ENCODE results near the gene LGALS16. TPM values are rescaled to one million over a fixed set of nuclear protein-coding genes. Genes with fewer than 3 reads are reported as not detected.

LGALS16 gene
- total RNA-seq, 1 experiment from 2014 or later, result not detected

GRCh38 chr19:39631178-39631577 lies 24.5 kb upstream of the LGALS16 start:
- ChIA-PET RAD21 (ENCODE audit: low non-redundant PET in 1 of 2, low total read pairs in 2 of 2, uncharacterized antibody in 2 of 2, unreplicated experiment in 2 of 2) (no interaction called here), CTCF (interaction anchor here (1.4 kb wide), 1 partner anchor 79 kb away, joined by 3 read pairs; no protein-coding TSS in a partner anchor)
- no peak for DNase-seq (ENCODE audit: low read depth, low spot score)

More at GRCh38 chr19:39631178-39631577, 24.5 kb upstream of the LGALS16 start:
- Histone ChIP-seq H3K27me3 (ENCODE audit: insufficient read depth, low read length) (peaks cover 24% of the 10 kb centered on the region), H3K9ac (ENCODE audit: low read length) (no peak overlapping the region), H3K27ac (ENCODE audit: low read depth, low read length) (no peak overlapping the region), H3K9me2 (ENCODE audit: insufficient read depth) (no peaks in the 10 kb centered on the region; the same call in 1 of the 2 replicates), H3K4me3 (replicated peaks in 1 of 2; ENCODE audit: low read depth in 1 of 2, low read length in 2 of 2) (no peak overlapping the region), H3K9me3 (ENCODE audit: control insufficient read depth in 1 of 2, insufficient read depth in 1 of 2, low read depth in 1 of 2, low read length in 2 of 2) (no peaks in the 10 kb centered on the region), H3K4me2 (ENCODE audit: low read length) (no peak overlapping the region), H4K20me1 (ENCODE audit: insufficient read depth) (no peaks in the 10 kb centered on the region), H3K36me3 (ENCODE audit: control insufficient read depth in 1 of 2, insufficient read depth in 2 of 2, low read length in 2 of 2) (no peaks in the 10 kb centered on the region), H3K79me2 (ENCODE audit: insufficient read depth, low read length) (no peaks in the 10 kb centered on the region), H3K4me1 (ENCODE audit: control insufficient read depth in 1 of 2, insufficient read depth in 2 of 2, low read length in 2 of 2) (no peaks in the 10 kb centered on the region), H2AFZ (ENCODE audit: low read depth, low read length, poor library complexity, severe bottlenecking) (no peak overlapping the region)
- POLR2A ChIA-PET, result no interaction called here
- intact Hi-C loops (cut with micrococcal nuclease), result loop anchor here (10.0 kb wide), 1 partner anchor 56 kb away; no protein-coding TSS in a partner anchor
- TF ChIP-seq MAX (IDR thresholded peaks at IDR 0.05) (no peak), SRF (IDR thresholded peaks at IDR 0.05; ENCODE audit: low read depth) (no peak), SP1 (IDR thresholded peaks at IDR 0.05; ENCODE audit: low read depth) (no peak), YY1 (IDR thresholded peaks at IDR 0.05; ENCODE audit: extremely low read depth, insufficient replicate concordance, low read depth, low read length) (no peak), ATF3 (IDR thresholded peaks at IDR 0.05) (no peak), POLR2AphosphoS5 (IDR thresholded peaks at IDR 0.05; ENCODE audit: low read depth, low read length) (no peak), FOSL1 (IDR thresholded peaks at IDR 0.05; ENCODE audit: low read depth) (no peak), EGR1 (IDR thresholded peaks at IDR 0.05; ENCODE audit: low read depth) (no peak), CBX3 (IDR thresholded peaks at IDR 0.05; ENCODE audit: low read depth) (no peak), CEBPB (IDR thresholded peaks at IDR 0.05; ENCODE audit: low read depth) (no peak), TCF7L2 (IDR thresholded peaks at IDR 0.05; ENCODE audit: borderline replicate concordance, extremely low read depth, insufficient read depth, insufficient read length) (no peak), CTCF (IDR thresholded peaks at IDR 0.05 in 2 of 3, conservative IDR thresholded peaks at IDR 0.05 in 1 of 3; ENCODE audit: borderline replicate concordance in 1 of 3, insufficient read depth in 1 of 3, low read depth in 2 of 3, low read length in 2 of 3) (no peak), ZBTB33 (IDR thresholded peaks at IDR 0.05; ENCODE audit: extremely low read depth, insufficient replicate concordance, low read length) (no peak), POLR2A (IDR thresholded peaks at IDR 0.05; ENCODE audit: borderline replicate concordance, extremely low read depth, insufficient read depth, insufficient read length) (no peak), RAD21 (IDR thresholded peaks at IDR 0.05; ENCODE audit: low read depth) (no peak)
- ATAC-seq, result no peak
- BruUV-seq (replicated peaks), result no TSS peak

All from HCT116 (cell line).